Osteoblast (primary cell): ENCODE data around the gene RSRC1. TPM values are rescaled to one million over a fixed set of nuclear protein-coding genes. Genes with fewer than 3 reads are reported as not detected.

Source experiments
- DNase-seq: peaks from one replicate; pipeline ENCODE4 v3.0.0; 2011; ENCODE audit warnings: low spot score, mixed read lengths; ENCODE audit not compliant: insufficient read length; ENCODE audit errors: missing footprints
- H2AFZ ChIP-seq: 2 replicates; pipeline ENCODE4 v1.6.0; 2011; ENCODE audit warnings: mild to moderate bottlenecking, low read length
- H3K27ac ChIP-seq: 2 replicates; pipeline ENCODE4 v1.5.1; 2011; ENCODE audit warnings: mild to moderate bottlenecking, low read depth, low read length, moderate library complexity
- H3K27me3 ChIP-seq: 2 replicates; pipeline ENCODE4 v1.6.0; 2012; ENCODE audit warnings: mild to moderate bottlenecking, control low read depth, inconsistent platforms, low read length, moderate library complexity; ENCODE audit not compliant: insufficient read depth
- H3K36me3 ChIP-seq: 2 replicates; pipeline ENCODE4 v1.5.1; 2011; ENCODE audit warnings: mild to moderate bottlenecking, low read length, control low read depth, moderate library complexity; ENCODE audit not compliant: insufficient read depth
- H3K4me1 ChIP-seq: 2 replicates; pipeline ENCODE4 v1.5.1; 2011; ENCODE audit warnings: mild to moderate bottlenecking, low read length, control low read depth, moderate library complexity; ENCODE audit not compliant: insufficient read depth
- H3K4me2 ChIP-seq: 2 replicates; pipeline ENCODE4 v1.6.0; 2011; ENCODE audit warnings: mild to moderate bottlenecking, low read length; ENCODE audit not compliant: insufficient read depth
- H3K4me3 ChIP-seq: fragments of 200-600 bp; sonication (generic); 3 replicates; pipeline ENCODE4 v1.5.1; 2012; ENCODE audit warnings: mild to moderate bottlenecking, low read length, inconsistent platforms; ENCODE audit not compliant: insufficient read depth
- H3K79me2 ChIP-seq: 2 replicates; pipeline ENCODE4 v1.6.0; 2012; ENCODE audit warnings: mild to moderate bottlenecking, low read length, control low read depth, inconsistent platforms; ENCODE audit not compliant: insufficient read depth
- H3K9me3 ChIP-seq: 2 replicates; pipeline ENCODE4 v1.5.1; 2011; ENCODE audit warnings: low read depth, low read length, control low read depth
- H4K20me1 ChIP-seq: 2 replicates; pipeline ENCODE4 v1.6.0; 2012; ENCODE audit warnings: mild to moderate bottlenecking, low read length, control low read depth; ENCODE audit not compliant: insufficient read depth
- CTCF ChIP-seq: IDR thresholded peaks from 2 replicates; pipeline ENCODE4 v1.5.1; 2011; ENCODE audit warnings: mild to moderate bottlenecking, low read depth, low read length, moderate library complexity; ENCODE audit errors: extremely low read depth
- total RNA-seq: library from RNA; depleted of rRNA; stranded (reverse); fragments of >200 nt; gene quantifications from 2 replicates; pipeline ENCODE4 v1.2.3, GENCODE V29; 2012

RSRC1 gene
- total RNA-seq, 1 donor: 69.8 TPM

DNA sequence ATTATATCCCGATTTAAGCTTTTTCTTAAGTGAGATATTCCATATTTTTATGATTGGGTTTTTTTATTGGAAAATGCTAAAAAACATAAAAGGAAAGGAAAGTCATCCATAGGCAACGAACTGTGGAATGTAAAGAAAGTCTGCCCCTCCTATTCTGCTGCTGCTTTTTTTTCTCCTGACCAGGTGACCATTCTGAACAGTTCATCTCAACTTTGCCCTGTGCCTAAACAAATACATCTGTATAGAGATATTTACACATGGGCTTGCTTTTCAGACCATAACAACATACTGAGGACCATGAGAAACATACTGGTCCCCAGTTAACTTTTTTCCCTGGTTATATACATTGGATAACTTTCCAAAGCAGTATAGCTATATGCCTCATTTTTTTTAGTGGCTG lies 442.2 kb downstream of the RSRC1 start:
- Histone ChIP-seq H3K4me3 (no peak overlapping the region), H3K4me2 (no peak overlapping the region), H3K9me3 (no peaks in the 10 kb centered on the region), H3K4me1 (no peaks in the 10 kb centered on the region), H3K27me3 (no peaks in the 10 kb centered on the region), H3K27ac (no peak overlapping the region), H3K79me2 (no peaks in the 10 kb centered on the region), H3K36me3 (no peaks in the 10 kb centered on the region), H4K20me1 (no peaks in the 10 kb centered on the region), H2AFZ (no peak overlapping the region)
- DNase-seq: no peak
- TF ChIP-seq CTCF: no peak

GRCh38 chr3:158559504-158559903 lies 449.6 kb downstream of the RSRC1 start:
- no peak for TF ChIP-seq CTCF
- Histone ChIP-seq H3K4me3 (no peak overlapping the region), H4K20me1 (no peaks in the 10 kb centered on the region), H3K27me3 (no peaks in the 10 kb centered on the region), H3K4me1 (no peaks in the 10 kb centered on the region), H3K36me3 (no peaks in the 10 kb centered on the region), H3K79me2 (no peaks in the 10 kb centered on the region), H3K27ac (no peak overlapping the region), H3K4me2 (no peak overlapping the region), H2AFZ (no peak overlapping the region), H3K9me3 (no peaks in the 10 kb centered on the region)
- no peak for DNase-seq

DNA sequence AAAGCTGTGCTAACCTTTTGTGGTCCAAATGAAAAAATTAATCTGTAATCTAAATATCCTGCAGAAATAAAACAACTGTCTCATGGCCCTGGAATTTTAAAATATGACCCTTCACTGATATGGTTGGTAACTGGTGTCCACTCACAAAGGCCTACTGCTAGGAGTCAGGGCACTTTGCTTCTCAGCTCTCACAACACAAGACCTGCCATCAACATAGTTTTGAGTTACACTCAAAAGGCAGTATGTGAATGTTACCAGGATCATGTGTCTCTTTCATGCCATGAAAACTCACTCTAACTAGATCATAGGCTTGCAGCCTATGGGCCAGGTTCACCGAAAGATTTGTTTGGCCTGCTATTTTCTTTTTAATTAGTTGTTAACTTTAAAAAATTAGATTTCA lies 451.1 kb downstream of the RSRC1 start:
- H4K20me1 ChIP-seq: no peaks in the 10 kb centered on the region
- no peak for DNase-seq
- H3K4me2 ChIP-seq: no peak overlapping the region
- H3K79me2 ChIP-seq: no peaks in the 10 kb centered on the region
- no peak for TF ChIP-seq CTCF
- H3K27me3 ChIP-seq: no peaks in the 10 kb centered on the region
- H2AFZ ChIP-seq: no peak overlapping the region
- H3K36me3 ChIP-seq: no peaks in the 10 kb centered on the region
- H3K4me1 ChIP-seq: no peaks in the 10 kb centered on the region
- no peak overlapping the region for H3K4me3 ChIP-seq
- no peak overlapping the region for H3K27ac ChIP-seq
- no peaks in the 10 kb centered on the region for H3K9me3 ChIP-seq

- H3K27me3 ChIP-seq: no peaks in the 10 kb centered on the region
- H3K4me2 ChIP-seq: no peak overlapping the region
- no peaks in the 10 kb centered on the region for H3K9me3 ChIP-seq
- no peaks in the 10 kb centered on the region for H3K4me1 ChIP-seq
- no peak overlapping the region for H3K27ac ChIP-seq
- H2AFZ ChIP-seq: no peak overlapping the region
- DNase-seq: no peak
- H3K4me3 ChIP-seq: no peak overlapping the region
- TF ChIP-seq CTCF: no peak
- no peaks in the 10 kb centered on the region for H3K36me3 ChIP-seq
- no peaks in the 10 kb centered on the region for H3K79me2 ChIP-seq
- no peaks in the 10 kb centered on the region for H4K20me1 ChIP-seq
Observed at GRCh38 chr3:158562674-158563073, 452.8 kb downstream of the RSRC1 start.
